Measurements from ENCODE around the gene VIP. TPM values are rescaled to one million over a fixed set of nuclear protein-coding genes. Genes with fewer than 3 reads are reported as not detected.
"Not testable (repeated sequence)": the region's sequence is repeated elsewhere in the genome, so short reads cannot be mapped to it uniquely, and the experiment has no call there.

The VIP gene
- total RNA-seq: not detected
- 0.32 TPM for polyA plus RNA-seq (2013, experiment 1 of 2)
- polyA plus RNA-seq (2013, experiment 2 of 2): 0.37 TPM
- long read RNA-seq, experiment 1: 0 reads
- long read RNA-seq, experiment 2: 0 reads
- long read RNA-seq, experiment 3: 0 reads
- long read RNA-seq, experiment 4: 0 reads

DNA sequence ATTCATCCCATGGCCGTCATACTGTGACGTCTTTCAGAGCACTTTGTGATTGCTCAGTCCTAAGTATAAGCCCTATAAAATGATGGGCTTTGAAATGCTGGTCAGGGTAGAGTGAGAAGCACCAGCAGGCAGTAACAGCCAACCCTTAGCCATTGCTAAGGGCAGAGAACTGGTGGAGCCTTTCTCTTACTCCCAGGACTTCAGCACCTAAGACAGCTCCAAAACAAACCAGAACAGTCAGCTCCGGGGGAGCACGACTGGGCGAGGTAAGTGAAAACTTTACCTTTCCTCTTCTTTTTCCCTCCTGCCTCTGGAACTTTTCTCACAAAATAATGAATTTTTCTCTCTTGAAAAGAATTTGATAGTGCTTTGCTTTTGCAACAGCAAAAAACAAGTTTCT lies at the start of gene VIP:
TSS of gene VIP (plus strand) at position 104 of the 400 bp plus-strand sequence. CDS start 1,381 bp downstream, outside the sequence.
- no peaks in the 10 kb centered on the region for H3K27me3 ChIP-seq (ENCODE audit: control insufficient read depth, insufficient read depth, low read length, poor library complexity, severe bottlenecking)
- no peak within 1 kb of the TSS for H3K9ac ChIP-seq (ENCODE audit: extremely low read depth, low read length, poor library complexity, severe bottlenecking)
- Mint-ChIP-seq H3K27ac (no peak within 1 kb of the TSS), H3K27me3 (ENCODE audit: insufficient read depth) (no peaks in the 10 kb centered on the region), H3K4me3 (no peak within 1 kb of the TSS), H3K36me3 (ENCODE audit: low read depth) (no peaks in the 10 kb centered on the region), H3K4me1 (no peaks in the 10 kb centered on the region), H3K9me3 (no peaks in the 10 kb centered on the region)
- H3K27ac ChIP-seq (ENCODE audit: low read depth, low read length): no peak within 1 kb of the TSS
- 11 to 18% methylated on average over 5 of the region's 5 CpGs for WGBS, 2 experiments (ENCODE audit: insufficient coverage in 1 of 2, insufficient read length in 1 of 2)
- no peak within 1 kb of the TSS for H3K4me3 ChIP-seq (ENCODE audit: low read length)
- peak; percentile 84 for DNase-seq
- no peaks in the 10 kb centered on the region for H3K9me3 ChIP-seq (ENCODE audit: control insufficient read depth, low read length)
- no peaks in the 10 kb centered on the region for H3K36me3 ChIP-seq (ENCODE audit: control insufficient read depth, insufficient read depth, low read length)
- TF ChIP-seq, protein P1, sequence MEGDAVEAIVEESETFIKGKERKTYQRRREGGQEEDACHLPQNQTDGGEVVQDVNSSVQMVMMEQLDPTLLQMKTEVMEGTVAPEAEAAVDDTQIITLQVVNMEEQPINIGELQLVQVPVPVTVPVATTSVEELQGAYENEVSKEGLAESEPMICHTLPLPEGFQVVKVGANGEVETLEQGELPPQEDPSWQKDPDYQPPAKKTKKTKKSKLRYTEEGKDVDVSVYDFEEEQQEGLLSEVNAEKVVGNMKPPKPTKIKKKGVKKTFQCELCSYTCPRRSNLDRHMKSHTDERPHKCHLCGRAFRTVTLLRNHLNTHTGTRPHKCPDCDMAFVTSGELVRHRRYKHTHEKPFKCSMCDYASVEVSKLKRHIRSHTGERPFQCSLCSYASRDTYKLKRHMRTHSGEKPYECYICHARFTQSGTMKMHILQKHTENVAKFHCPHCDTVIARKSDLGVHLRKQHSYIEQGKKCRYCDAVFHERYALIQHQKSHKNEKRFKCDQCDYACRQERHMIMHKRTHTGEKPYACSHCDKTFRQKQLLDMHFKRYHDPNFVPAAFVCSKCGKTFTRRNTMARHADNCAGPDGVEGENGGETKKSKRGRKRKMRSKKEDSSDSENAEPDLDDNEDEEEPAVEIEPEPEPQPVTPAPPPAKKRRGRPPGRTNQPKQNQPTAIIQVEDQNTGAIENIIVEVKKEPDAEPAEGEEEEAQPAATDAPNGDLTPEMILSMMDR (conservative IDR thresholded peaks at IDR 0.05): no peak
- no peaks in the 10 kb centered on the region for H3K4me1 ChIP-seq (ENCODE audit: control insufficient read depth, insufficient read depth, low read length)

DNA sequence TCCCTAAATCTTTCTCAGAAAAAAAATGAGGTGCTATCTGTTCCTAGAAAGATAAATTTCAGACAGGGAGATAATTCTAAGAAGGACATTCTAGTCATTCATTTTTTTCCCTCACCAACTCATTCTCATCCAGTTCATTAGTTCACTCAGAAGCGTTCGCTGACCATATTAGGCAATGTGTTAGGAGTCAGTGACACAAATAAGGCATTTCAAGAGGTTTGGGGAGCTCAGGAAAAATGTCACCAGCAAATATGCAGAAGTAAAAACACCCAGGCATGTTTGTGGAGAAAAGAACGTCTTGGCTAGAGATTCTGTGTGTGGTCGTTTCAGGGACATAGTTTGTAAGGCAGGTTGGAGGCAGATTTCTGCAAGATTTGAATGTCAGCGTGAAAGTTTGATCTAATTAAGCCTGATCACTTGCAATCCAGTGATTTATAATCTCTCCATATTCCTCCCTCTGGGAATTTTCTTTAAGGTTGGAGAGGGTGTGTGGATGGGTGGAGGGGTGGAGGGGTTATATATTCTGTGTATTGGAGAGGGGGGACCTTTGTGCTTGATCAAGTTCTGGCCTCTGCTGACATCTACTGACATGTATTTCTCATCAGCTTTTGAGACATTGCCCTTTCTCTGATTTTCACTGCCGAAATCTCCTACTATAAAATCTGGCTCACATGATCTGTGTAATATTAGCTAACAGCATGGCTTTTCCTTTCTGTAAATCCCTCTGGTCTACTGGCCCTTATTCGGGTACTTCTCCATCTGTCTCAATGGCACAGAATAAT lies 49.3 kb upstream of the VIP start:
- no peak overlapping the region for H3K9ac ChIP-seq (ENCODE audit: extremely low read depth, low read length, poor library complexity, severe bottlenecking)
- H3K27me3 ChIP-seq (ENCODE audit: control insufficient read depth, insufficient read depth, low read length, poor library complexity, severe bottlenecking): no peaks in the 10 kb centered on the region
- H3K9me3 ChIP-seq (ENCODE audit: control insufficient read depth, low read length): no peaks in the 10 kb centered on the region
- H3K4me3 Mint-ChIP-seq: no peak overlapping the region
- 77 to 84% methylated on average over 6 to 7 of the region's 7 CpGs for WGBS, 2 experiments (ENCODE audit: insufficient coverage in 1 of 2, insufficient read length in 1 of 2)
- peak overlapping the region; percentile 87 for H3K27ac Mint-ChIP-seq
- H3K4me1 ChIP-seq (ENCODE audit: control insufficient read depth, insufficient read depth, low read length): no peaks in the 10 kb centered on the region
- no peak overlapping the region for H3K27ac ChIP-seq (ENCODE audit: low read depth, low read length)
- no peak overlapping the region for H3K4me3 ChIP-seq (ENCODE audit: low read length)
- no peaks in the 10 kb centered on the region for H3K36me3 ChIP-seq (ENCODE audit: control insufficient read depth, insufficient read depth, low read length)
- TF ChIP-seq, protein P1 (conservative IDR thresholded peaks at IDR 0.05): peak; percentile 54
- no peaks in the 10 kb centered on the region for H3K9me3 Mint-ChIP-seq
- H3K36me3 Mint-ChIP-seq (ENCODE audit: low read depth): peaks cover 8% of the 10 kb centered on the region
- H3K4me1 Mint-ChIP-seq: peaks cover 31% of the 10 kb centered on the region
- peak; percentile 55 for DNase-seq
- no peaks in the 10 kb centered on the region for H3K27me3 Mint-ChIP-seq (ENCODE audit: insufficient read depth)

DNA sequence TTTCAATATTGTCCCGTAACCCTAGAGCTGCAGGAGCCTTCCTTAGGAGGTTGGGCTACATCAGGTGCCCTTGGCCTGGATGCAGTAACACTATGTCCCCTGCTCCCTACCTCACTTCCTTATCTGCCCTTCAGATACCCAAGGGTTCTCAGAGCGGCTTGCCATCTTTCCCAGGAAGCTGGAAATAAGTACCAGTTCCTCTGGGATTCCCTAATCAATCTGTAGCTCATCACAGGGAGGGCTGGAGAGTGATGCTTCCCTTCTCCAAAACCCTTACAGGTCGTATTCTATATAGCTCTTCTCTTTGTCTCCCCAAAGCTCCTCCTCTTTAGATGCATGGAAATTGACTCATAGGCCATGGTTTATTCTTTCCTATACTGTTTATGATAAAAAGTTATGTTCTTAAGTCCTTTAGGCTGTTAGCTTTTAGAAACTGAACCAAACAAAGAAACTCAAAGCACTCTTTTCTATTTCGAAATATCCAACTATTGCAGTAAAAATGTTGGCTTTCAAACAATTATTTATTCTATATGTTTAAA lies 48.7 kb upstream of the VIP start:
- H3K36me3 ChIP-seq (ENCODE audit: control insufficient read depth, insufficient read depth, low read length): no peaks in the 10 kb centered on the region
- WGBS, 2 experiments (ENCODE audit: insufficient coverage in 1 of 2, insufficient read length in 1 of 2): 86 to 92% methylated on average over 2 to 3 of the region's 4 CpGs
- DNase-seq: no peak
- H3K9me3 ChIP-seq (ENCODE audit: control insufficient read depth, low read length): peaks cover 3% of the 10 kb centered on the region
- no peak overlapping the region for H3K4me3 Mint-ChIP-seq
- H3K4me3 ChIP-seq (ENCODE audit: low read length): no peak overlapping the region
- TF ChIP-seq, protein P1 (conservative IDR thresholded peaks at IDR 0.05): no peak
- no peak overlapping the region for H3K27ac ChIP-seq (ENCODE audit: low read depth, low read length)
- peaks cover 8% of the 10 kb centered on the region for H3K36me3 Mint-ChIP-seq (ENCODE audit: low read depth)
- no peaks in the 10 kb centered on the region for H3K27me3 Mint-ChIP-seq (ENCODE audit: insufficient read depth)
- H3K27me3 ChIP-seq (ENCODE audit: control insufficient read depth, insufficient read depth, low read length, poor library complexity, severe bottlenecking): no peaks in the 10 kb centered on the region
- peaks cover 28% of the 10 kb centered on the region for H3K4me1 Mint-ChIP-seq
- no peak overlapping the region for H3K9ac ChIP-seq (ENCODE audit: extremely low read depth, low read length, poor library complexity, severe bottlenecking)
- no peaks in the 10 kb centered on the region for H3K4me1 ChIP-seq (ENCODE audit: control insufficient read depth, insufficient read depth, low read length)
- H3K9me3 Mint-ChIP-seq: peaks cover 1% of the 10 kb centered on the region
- H3K27ac Mint-ChIP-seq: no peak overlapping the region

DNA sequence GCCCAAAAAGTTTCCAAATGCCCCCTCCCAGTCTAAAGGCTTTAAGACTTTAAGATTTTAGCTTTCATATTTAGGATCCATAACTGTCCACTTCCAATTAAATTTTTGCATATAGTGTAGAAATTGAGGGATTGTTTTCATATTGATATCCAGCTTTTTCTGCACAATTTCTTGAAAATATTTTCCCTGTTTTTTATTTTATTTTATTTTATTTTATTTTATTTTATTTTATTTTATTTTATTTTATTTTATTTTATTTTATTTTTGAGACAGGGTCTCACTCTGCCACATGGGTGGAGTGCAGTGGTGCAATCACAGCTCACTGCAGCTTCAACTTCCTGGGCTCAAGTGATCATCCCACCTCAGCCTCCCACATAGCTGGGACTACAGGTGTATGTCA lies 46.8 kb upstream of the VIP start:
- H3K9me3 ChIP-seq (ENCODE audit: control insufficient read depth, low read length): peaks cover 19% of the 10 kb centered on the region
- H3K36me3 ChIP-seq (ENCODE audit: control insufficient read depth, insufficient read depth, low read length); H3K27me3 Mint-ChIP-seq (ENCODE audit: insufficient read depth); H3K4me3 Mint-ChIP-seq; DNase-seq; H3K4me3 ChIP-seq (ENCODE audit: low read length); H3K9ac ChIP-seq (ENCODE audit: extremely low read depth, low read length, poor library complexity, severe bottlenecking); H3K9me3 Mint-ChIP-seq; H3K27ac Mint-ChIP-seq; H3K27me3 ChIP-seq (ENCODE audit: control insufficient read depth, insufficient read depth, low read length, poor library complexity, severe bottlenecking); H3K4me1 ChIP-seq (ENCODE audit: control insufficient read depth, insufficient read depth, low read length); H3K27ac ChIP-seq (ENCODE audit: low read depth, low read length): not testable (repeated sequence)
- H3K4me1 Mint-ChIP-seq: peaks cover 20% of the 10 kb centered on the region
- peaks cover 14% of the 10 kb centered on the region for H3K36me3 Mint-ChIP-seq (ENCODE audit: low read depth)
